SHP77 (cell line): ENCODE results near the gene ANKS3.

Source experiments
- DNase-seq, 2 experiments: peaks; one replicate each; lab custom pipeline; 2025; lab: John Stamatoyannopoulos, UW

Gene ANKS3

GRCh38 chr16:4667203-4667963, 66.7 kb downstream of the ANKS3 start:
- no peak for DNase-seq

- DNase-seq = no peak
These were observed 67.4 kb downstream of the ANKS3 start for GRCh38 chr16:4666537-4667202.

- DNase-seq = no peak
These were observed 69.3 kb downstream of the ANKS3 start for GRCh38 chr16:4664538-4665418.

GRCh38 chr16:4663777-4664465, 70.2 kb downstream of the ANKS3 start:
- no peak for DNase-seq

- no peak for DNase-seq
These were observed 70.7 kb downstream of the ANKS3 start for GRCh38 chr16:4663465-4663776.

GRCh38 chr16:4661661-4662060, 72.4 kb downstream of the ANKS3 start:
- DNase-seq = no peak

GRCh38 chr16:4660454-4661007, 73.5 kb downstream of the ANKS3 start:
- DNase-seq = no peak

- no peak for DNase-seq
These were observed 74.4 kb downstream of the ANKS3 start for GRCh38 chr16:4659363-4660353.

- no peak for DNase-seq
These were observed 77.1 kb downstream of the ANKS3 start for GRCh38 chr16:4656695-4657686.

- no peak for DNase-seq
These were observed 77.8 kb downstream of the ANKS3 start for GRCh38 chr16:4656221-4656620.

GRCh38 chr16:4655801-4656200, 78.3 kb downstream of the ANKS3 start:
- no peak for DNase-seq

- DNase-seq = no peak
These were observed 79.0 kb downstream of the ANKS3 start for GRCh38 chr16:4654964-4655590.

- DNase-seq = no peak
These were observed 79.8 kb downstream of the ANKS3 start for GRCh38 chr16:4654011-4654963.

- DNase-seq = no peak
These were observed 81.5 kb downstream of the ANKS3 start for GRCh38 chr16:4652561-4652960.

- DNase-seq = no peak
These were observed 82.2 kb downstream of the ANKS3 start for GRCh38 chr16:4651827-4652226.

- peak; percentile 52 to 71 for DNase-seq
These were observed 83.5 kb downstream of the ANKS3 start for GRCh38 chr16:4650443-4651074.

- DNase-seq = no peak
These were observed 84.2 kb downstream of the ANKS3 start for GRCh38 chr16:4649744-4650442.
